GM12865 (cell line): ENCODE results near the gene SKI.

Experiments used
- DNase-seq: peaks from one replicate; pipeline ENCODE4 v3.0.0; 2010; ENCODE audit warnings: low read depth
- H3K4me3 ChIP-seq: 2 replicates; pipeline ENCODE4 v1.5.1; 2011; ENCODE audit warnings: mild to moderate bottlenecking, low read depth, low read length, control low read depth
- CTCF ChIP-seq: IDR thresholded peaks from 2 replicates; pipeline ENCODE4 v1.5.1; 2011; ENCODE audit warnings: low read length, control low read depth, low read depth, inconsistent platforms; ENCODE audit not compliant: insufficient read depth; ENCODE audit errors: missing control alignments

Gene SKI

GRCh38 chr1:2228694-2229036 is 546 bp downstream of the SKI start:
- peak; percentile 54 for DNase-seq
- TF ChIP-seq CTCF = no peak
- H3K4me3 ChIP-seq = peak overlapping the region; percentile 68

DNA sequence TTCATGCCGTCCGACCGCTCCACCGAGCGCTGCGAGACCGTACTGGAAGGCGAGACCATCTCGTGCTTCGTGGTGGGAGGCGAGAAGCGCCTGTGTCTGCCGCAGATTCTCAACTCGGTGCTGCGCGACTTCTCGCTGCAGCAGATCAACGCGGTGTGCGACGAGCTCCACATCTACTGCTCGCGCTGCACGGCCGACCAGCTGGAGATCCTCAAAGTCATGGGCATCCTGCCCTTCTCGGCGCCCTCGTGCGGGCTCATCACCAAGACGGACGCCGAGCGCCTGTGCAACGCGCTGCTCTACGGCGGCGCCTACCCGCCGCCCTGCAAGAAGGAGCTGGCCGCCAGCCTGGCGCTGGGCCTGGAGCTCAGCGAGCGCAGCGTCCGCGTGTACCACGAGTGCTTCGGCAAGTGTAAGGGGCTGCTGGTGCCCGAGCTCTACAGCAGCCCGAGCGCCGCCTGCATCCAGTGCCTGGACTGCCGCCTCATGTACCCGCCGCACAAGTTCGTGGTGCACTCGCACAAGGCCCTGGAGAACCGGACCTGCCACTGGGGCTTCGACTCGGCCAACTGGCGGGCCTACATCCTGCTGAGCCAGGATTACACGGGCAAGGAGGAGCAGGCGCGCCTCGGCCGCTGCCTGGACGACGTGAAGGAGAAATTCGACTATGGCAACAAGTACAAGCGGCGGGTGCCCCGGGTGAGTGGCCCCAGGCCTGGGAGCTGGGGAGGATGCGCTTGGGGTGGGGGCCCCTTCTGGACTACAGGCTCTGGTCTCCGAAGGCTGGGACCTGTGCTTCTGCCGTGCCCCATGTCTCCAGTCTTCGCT is 1.1 kb downstream of the SKI start:
- peak; percentile 3 for TF ChIP-seq CTCF
- peak; percentile 85 for DNase-seq
- H3K4me3 ChIP-seq = peak overlapping the region; percentile 68

DNA sequence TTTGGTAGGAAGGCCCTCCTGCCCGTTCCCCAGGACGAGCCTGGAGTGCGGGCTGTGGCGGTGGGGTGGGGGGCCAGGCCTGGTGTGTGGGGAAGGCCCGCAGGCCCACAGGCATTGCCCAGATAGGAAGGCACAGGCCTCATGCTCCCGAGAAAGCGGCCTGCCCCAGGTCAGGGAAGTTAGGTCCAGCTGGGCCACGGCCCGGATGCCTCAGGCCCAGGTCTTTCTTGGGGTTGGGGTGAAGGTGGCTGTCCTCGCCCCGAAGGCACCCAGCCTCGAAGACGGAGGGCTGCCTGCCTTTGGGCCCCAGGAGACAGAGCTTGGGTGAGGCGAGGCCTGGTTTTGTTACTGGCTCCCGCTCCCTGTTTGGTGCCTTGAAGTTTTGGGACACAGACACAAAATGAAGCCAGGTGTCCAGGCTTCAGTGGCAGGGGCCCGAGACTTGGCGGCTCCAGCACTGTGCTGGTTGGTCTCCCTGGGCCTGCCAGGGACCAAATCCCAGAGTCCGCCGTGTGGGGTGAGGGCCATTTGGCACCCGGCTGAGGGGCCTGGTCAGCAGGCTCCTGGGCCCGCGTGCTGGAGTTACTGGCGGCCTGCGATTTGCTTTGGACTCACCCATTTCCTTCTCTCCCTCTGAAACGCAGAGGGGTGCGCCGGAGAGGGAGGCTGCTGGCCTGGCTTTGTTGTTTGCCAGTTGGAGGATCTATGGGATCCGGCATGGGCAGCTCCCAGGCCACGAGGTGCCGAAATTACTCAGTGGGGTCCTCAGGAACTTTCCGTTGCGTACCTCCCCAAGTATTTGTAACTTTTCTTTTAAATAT is 2.0 kb downstream of the SKI start:
- no peak for TF ChIP-seq CTCF
- peak overlapping the region; percentile 68 for H3K4me3 ChIP-seq
- DNase-seq = no peak

GRCh38 chr1:2230781-2231531 is 2.8 kb downstream of the SKI start:
- TF ChIP-seq CTCF = no peak
- peak overlapping the region; percentile 68 for H3K4me3 ChIP-seq
- peak; percentile 42 for DNase-seq

DNA sequence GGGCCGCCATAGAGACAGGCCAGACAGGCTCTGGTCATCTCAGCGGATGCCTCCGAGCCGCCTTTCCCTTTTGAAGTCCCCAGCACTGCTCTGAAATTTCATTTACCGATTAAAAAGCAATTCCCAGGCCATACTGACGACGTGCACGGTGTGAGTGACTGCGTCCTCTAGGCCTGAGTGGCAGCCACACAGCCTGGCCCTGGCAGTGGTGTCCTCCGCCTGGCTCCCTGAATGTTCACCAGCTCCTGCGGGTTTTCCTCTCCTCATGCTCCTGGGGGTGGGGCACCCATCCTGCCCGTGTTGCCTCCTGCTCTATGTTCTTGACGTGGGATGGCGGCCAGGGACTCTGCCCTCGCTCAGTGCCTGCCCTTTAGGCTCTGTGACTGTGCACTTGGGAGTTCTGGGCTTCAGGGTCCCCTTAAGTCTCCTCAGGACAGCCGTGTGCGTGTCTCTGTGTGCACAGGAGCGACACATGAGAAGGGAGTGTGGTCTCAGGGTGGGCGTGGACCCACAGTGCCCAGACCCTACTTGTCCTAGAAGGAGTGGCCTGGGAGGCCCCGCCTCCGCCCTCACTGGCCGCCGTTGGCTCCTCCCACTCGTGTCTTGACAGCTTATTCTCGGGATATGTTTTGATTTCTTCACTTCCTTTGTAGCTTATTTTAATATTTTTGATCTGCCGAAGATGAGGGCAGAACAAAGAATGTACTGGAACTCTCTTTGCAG is 3.6 kb downstream of the SKI start:
- no peak overlapping the region for H3K4me3 ChIP-seq
- TF ChIP-seq CTCF = no peak
- DNase-seq = no peak

DNA sequence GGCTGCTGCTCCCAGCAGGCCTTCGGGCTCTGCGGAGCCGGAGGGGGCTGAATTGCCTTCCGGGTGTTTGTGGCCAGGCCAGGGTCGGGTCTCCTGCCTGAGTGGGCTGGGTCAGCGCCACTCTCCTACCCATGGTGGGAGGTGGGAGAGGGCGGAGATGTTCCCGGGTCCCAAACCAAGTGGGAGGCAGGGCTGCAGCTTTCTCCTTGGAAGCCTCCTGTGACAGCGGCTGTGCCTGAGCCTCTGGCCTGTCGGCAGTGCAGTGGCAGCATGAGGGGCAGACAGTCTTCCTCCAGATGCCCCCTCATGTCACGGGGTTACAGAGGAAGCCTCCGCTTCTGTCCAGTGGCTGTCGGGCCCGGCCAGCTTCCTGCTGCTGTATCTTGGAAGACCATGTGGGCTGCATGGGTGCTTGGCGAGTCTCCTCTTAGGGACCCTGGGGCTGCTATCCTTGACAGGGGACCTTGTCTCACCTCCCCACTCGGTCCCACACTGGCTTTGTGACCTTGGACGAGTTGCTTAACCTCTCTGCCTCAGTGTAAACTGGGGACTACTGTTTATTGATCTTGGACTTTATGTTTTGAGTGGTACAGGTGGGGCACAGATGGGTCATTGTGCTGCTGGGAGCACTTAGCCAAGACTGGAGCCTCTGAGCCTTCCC is 4.3 kb downstream of the SKI start:
- no peak for DNase-seq
- no peak overlapping the region for H3K4me3 ChIP-seq
- TF ChIP-seq CTCF = no peak
